T-cell (primary cell): ENCODE results near the gene HPS4. TPM values are rescaled to one million over a fixed set of nuclear protein-coding genes. Genes with fewer than 3 reads are reported as not detected.

Experiments used
- ATAC-seq, 4 experiments: fragments of 200-7000 bp in 3 of 4; fragments of 150-1000 bp in 1 of 4; cut with Tn5 transposase; replicated peaks in 1 of 4; 1 replicate in 3 of 4; 2 replicates in 1 of 4; pipeline ENCODE4 v1.10.0; 2021; ENCODE audit warnings: moderate library complexity in 3 of 4, mild to moderate bottlenecking in 2 of 4, moderate number of reproducible peaks in 1 of 4
- CTCF ChIA-PET, 2 donors: fragments of 300-600 bp; sonication (Branson Sonifier 250); formaldehyde crosslinking; loops; one replicate each; lab custom pipeline; 2022; ENCODE audit warnings: antibody characterized with exemption in 2 of 2; lab: Charles Lee
- POLR2A ChIA-PET, 2 donors: fragments of 300-600 bp; sonication (Branson Sonifier 250); formaldehyde crosslinking; loops; one replicate each; lab custom pipeline; 2022; ENCODE audit warnings: antibody characterized with exemption in 2 of 2; lab: Charles Lee
- DNase-seq, 35 experiments: peaks; one replicate each; pipeline versions ENCODE4 v3.0.0 to v3.0.0-alpha.2; 2013 to 2023
- H3K27ac ChIP-seq: one replicate; pipeline ENCODE4 v1.5.1; 2013; ENCODE audit warnings: low read length
- H3K27me3 ChIP-seq, 2 experiments: replicated peaks in 1 of 2; 1 replicate in 1 of 2; 2 replicates in 1 of 2; pipeline versions ENCODE4 v1.6.1 to v1.7.0; 2013; ENCODE audit warnings: low read length in 1 of 2, mixed read lengths in 1 of 2; ENCODE audit not compliant: control insufficient read depth in 2 of 2, insufficient read depth in 2 of 2; ENCODE audit errors: extremely low read depth in 1 of 2
- H3K36me3 ChIP-seq, 2 donors: 1 replicate in 1 of 2; 2 replicates in 1 of 2; pipeline versions ENCODE4 v1.6.1 to v1.7.0; 2013; ENCODE audit warnings: low read length in 1 of 2; ENCODE audit not compliant: control insufficient read depth in 2 of 2, insufficient read depth in 1 of 2; ENCODE audit errors: extremely low read depth in 1 of 2
- H3K4me1 ChIP-seq, 2 experiments: 1 replicate in 1 of 2; 2 replicates in 1 of 2; pipeline versions ENCODE4 v1.6.1 to v1.7.0; 2013; ENCODE audit warnings: low read length in 2 of 2, mixed read lengths in 1 of 2; ENCODE audit not compliant: insufficient read depth in 2 of 2, control insufficient read depth in 1 of 2; ENCODE audit errors: extremely low read depth in 1 of 2
- H3K4me3 ChIP-seq, 2 donors: 1 replicate in 1 of 2; 2 replicates in 1 of 2; pipeline versions ENCODE4 v1.5.1 to v1.7.0; 2013; ENCODE audit warnings: mild to moderate bottlenecking in 2 of 2, low read length in 1 of 2, moderate library complexity in 1 of 2; ENCODE audit not compliant: control insufficient read depth in 1 of 2; ENCODE audit errors: extremely low read depth in 1 of 2
- H3K9me3 ChIP-seq: 2 replicates; pipeline ENCODE4 v1.7.0; 2013
- H3K27ac Mint-ChIP-seq, 2 donors: one replicate each; pipeline ENCODE4 v1.8.0; 2020 to 2021; ENCODE audit warnings: mild to moderate bottlenecking in 2 of 2, mixed read lengths in 2 of 2
- H3K27me3 Mint-ChIP-seq, 2 donors: one replicate each; pipeline ENCODE4 v1.8.0; 2021 to 2022; ENCODE audit warnings: mixed read lengths in 2 of 2
- H3K36me3 Mint-ChIP-seq: one replicate; pipeline ENCODE4 v1.8.0; 2021; ENCODE audit warnings: mixed read lengths
- H3K4me1 Mint-ChIP-seq, 3 donors: one replicate each; pipeline ENCODE4 v1.8.0; 2020 to 2022; ENCODE audit warnings: mixed read lengths in 3 of 3, mild to moderate bottlenecking in 1 of 3
- H3K4me3 Mint-ChIP-seq, 3 donors: one replicate each; pipeline ENCODE4 v1.8.0; 2020 to 2022; ENCODE audit warnings: mild to moderate bottlenecking in 3 of 3, mixed read lengths in 3 of 3, moderate library complexity in 3 of 3
- H3K9me3 Mint-ChIP-seq, 3 donors: one replicate each; pipeline ENCODE4 v1.8.0; 2020 to 2022; ENCODE audit warnings: mixed read lengths in 3 of 3
- WGBS: methylation state at CpG from one replicate; pipeline ENCODE4 v1.1.5; 2013; ENCODE audit warnings: missing lambda C conversion rate; ENCODE audit not compliant: insufficient coverage; 5-methylcytosine and 5-hydroxymethylcytosine counted together
- total RNA-seq, 35 experiments: library from RNA in 6 of 35; stranded (reverse) in 6 of 35; fragments of 120-200 nt in 1 of 35; gene quantifications; one replicate each; pipeline versions ENCODE4 v1.2.1 to v1.2.4 and lab custom pipeline; 2013 to 2026

HPS4 gene
- total RNA-seq, 5 donors from 2014 or later (not counting 1 experiment from before 2014, with no cell fraction given) = 38.7 to 53.4 (median 50.0) TPM

DNA sequence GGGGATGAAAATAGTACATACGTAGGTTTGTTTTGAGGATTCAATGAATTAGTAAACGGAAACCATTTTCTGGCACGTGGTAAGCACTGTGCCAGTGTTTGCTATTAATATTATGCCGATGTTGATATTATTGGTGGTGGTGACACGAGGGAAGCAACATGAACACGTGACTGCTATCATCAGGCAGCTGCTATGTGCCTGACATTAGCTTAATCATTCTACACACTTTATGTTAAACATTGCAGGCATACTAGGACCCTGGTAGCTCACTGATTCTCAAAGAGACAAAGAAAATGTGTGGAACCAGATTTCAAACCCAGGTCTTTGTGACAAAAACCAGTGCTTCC lies 750 bp upstream of the HPS4 start:
- ChIA-PET CTCF (interaction anchor here (0.7 to 2.6 kb wide), 7 partner anchors 16 to 1435 kb away, joined by 3 to 15 read pairs (median 5); partner anchors contain the start of gene PITPNB (in 1 of the 2)), POLR2A (interaction anchor here (1.3 to 1.5 kb wide), 3 partner anchors 12 to 189 kb away, joined by 3 to 5 read pairs (median 4); no protein-coding TSS in a partner anchor)
- Histone ChIP-seq H3K4me1 (peaks cover 22 to 40% of the 10 kb centered on the region in 2 experiments), H3K27ac (peak overlapping the region; percentile 77), H3K9me3 (no peaks in the 10 kb centered on the region), H3K36me3 (peaks cover 0 to 26% of the 10 kb centered on the region in 2 donors), H3K4me3 (peak overlapping the region; percentile 79 to 93), H3K27me3 (no peaks in the 10 kb centered on the region)
- ATAC-seq (no peak), DNase-seq (peak in 11 of 35 experiments; percentile 6 to 63 (median 16))
- H3K36me3 Mint-ChIP-seq = peaks cover 26% of the 10 kb centered on the region
- no peaks in the 10 kb centered on the region for H3K9me3 Mint-ChIP-seq
- H3K4me3 Mint-ChIP-seq = peak overlapping the region; percentile 89 to 90 (median 89)
- no peaks in the 10 kb centered on the region for H3K27me3 Mint-ChIP-seq
- peak overlapping the region; percentile 93 to 95 for H3K27ac Mint-ChIP-seq
- H3K4me1 Mint-ChIP-seq = peaks cover 65 to 69% (median 69%) of the 10 kb centered on the region in 3 donors
- no CpG with 5 or more reads among the region's 6 CpGs for WGBS

DNA sequence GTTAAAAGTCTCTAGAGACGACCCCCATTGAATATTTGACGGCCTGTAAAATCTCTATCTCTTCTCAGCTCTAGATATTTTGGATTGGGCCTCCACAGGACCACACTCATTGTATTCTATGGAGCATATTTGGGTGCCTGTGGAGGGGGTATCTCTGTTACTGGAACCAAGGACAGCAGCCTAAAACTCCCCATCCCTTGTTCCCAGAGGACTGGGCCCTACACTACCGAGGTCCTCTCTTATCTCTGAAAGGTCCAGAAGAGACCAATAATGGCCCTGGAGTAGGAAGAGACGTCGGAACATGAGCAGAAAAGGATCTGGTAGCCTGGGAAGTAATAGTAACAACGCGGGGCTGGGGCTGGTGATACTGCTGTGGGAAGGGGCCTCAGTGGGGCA lies 542 bp downstream of the HPS4 start:
- H3K4me1 Mint-ChIP-seq = peaks cover 73 to 76% (median 75%) of the 10 kb centered on the region in 3 donors
- no peaks in the 10 kb centered on the region for H3K27me3 Mint-ChIP-seq
- peak overlapping the region; percentile 89 to 90 (median 89) for H3K4me3 Mint-ChIP-seq
- Histone ChIP-seq H3K4me3 (peak overlapping the region; percentile 83 to 93), H3K27me3 (no peaks in the 10 kb centered on the region), H3K4me1 (peaks cover 27 to 47% of the 10 kb centered on the region in 2 experiments), H3K36me3 (peaks cover 0 to 13% of the 10 kb centered on the region in 2 donors), H3K9me3 (no peaks in the 10 kb centered on the region), H3K27ac (peak overlapping the region; percentile 93)
- ATAC-seq (no peak), DNase-seq (no peak)
- ChIA-PET POLR2A (interaction anchor here (0.6 to 1.7 kb wide), 6 partner anchors 13 to 190 kb away, joined by 3 to 8 read pairs (median 4); no protein-coding TSS in a partner anchor), CTCF (interaction anchor here (0.8 to 2.6 kb wide), 7 partner anchors 18 to 191 kb away, joined by 3 to 15 read pairs (median 5); partner anchors contain the start of gene TFIP11 (in 1 of the 2))
- 0% methylated on average over 5 of the region's 7 CpGs for WGBS
- H3K27ac Mint-ChIP-seq = peak overlapping the region; percentile 89 to 95
- peaks cover 26% of the 10 kb centered on the region for H3K36me3 Mint-ChIP-seq
- H3K9me3 Mint-ChIP-seq = no peaks in the 10 kb centered on the region

DNA sequence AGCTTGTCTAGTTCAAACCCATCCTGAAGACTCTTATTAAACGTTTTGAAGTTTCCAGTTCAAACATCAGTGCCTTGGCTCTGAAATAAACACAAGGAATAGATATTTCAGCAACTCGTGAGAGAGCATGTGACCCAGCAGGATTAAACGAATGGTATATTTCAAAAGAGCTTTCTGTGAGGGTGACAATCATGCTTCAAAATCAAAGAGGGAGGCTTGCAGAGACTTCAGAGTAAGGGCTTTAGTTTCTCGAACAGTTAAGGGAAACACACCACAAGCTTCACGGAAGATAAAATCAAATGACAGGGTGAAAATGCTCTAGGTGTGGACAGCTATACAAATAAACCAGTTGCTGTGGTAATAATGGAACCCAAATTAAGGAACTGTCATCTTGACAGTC lies 1.4 kb downstream of the HPS4 start:
- H3K9me3 ChIP-seq = no peaks in the 10 kb centered on the region
- H3K4me1 ChIP-seq = peaks cover 27 to 47% of the 10 kb centered on the region in 2 experiments
- ChIA-PET CTCF (interaction anchor here in 1 of 2 donors (0.6 kb wide), 1 partner anchor 75 kb away, joined by 4 read pairs; no protein-coding TSS in a partner anchor), POLR2A (interaction anchor here in 1 of 2 donors (0.6 kb wide), 1 partner anchor 15 kb away, joined by 10 read pairs; no protein-coding TSS in a partner anchor)
- H3K27ac Mint-ChIP-seq = peak overlapping the region; percentile 89 to 95
- no CpG with 5 or more reads among the region's 5 CpGs for WGBS
- peaks cover 82 to 85% (median 82%) of the 10 kb centered on the region in 3 donors for H3K4me1 Mint-ChIP-seq
- H3K36me3 ChIP-seq = peaks cover 0 to 13% of the 10 kb centered on the region in 2 donors
- peaks cover 31% of the 10 kb centered on the region for H3K36me3 Mint-ChIP-seq
- H3K27me3 ChIP-seq = no peaks in the 10 kb centered on the region
- no peak overlapping the region for H3K4me3 ChIP-seq
- no peak overlapping the region for H3K27ac ChIP-seq
- H3K27me3 Mint-ChIP-seq = no peaks in the 10 kb centered on the region
- H3K4me3 Mint-ChIP-seq = peak overlapping the region; percentile 89 to 90 (median 89)
- ATAC-seq (no peak), DNase-seq (no peak)
- no peaks in the 10 kb centered on the region for H3K9me3 Mint-ChIP-seq

DNA sequence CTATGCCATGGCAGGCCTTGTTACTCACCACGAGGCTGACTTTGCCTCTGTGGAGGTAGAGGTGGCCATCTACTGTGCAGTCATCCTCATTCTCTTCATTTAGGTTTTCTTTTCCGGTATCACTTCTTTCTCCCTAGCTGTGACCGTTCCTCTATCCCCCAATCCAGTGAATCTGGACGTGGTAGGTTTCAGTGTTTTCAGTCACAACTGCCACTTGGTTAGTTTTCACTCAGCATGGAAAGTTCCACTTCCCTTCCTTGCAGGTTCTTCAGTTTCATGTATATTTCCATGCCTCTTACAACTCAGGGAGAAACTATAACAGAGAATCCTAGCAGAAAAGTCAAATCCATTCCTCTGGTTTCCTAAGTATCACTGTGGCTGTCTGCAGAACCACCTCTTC lies 1.9 kb downstream of the HPS4 start:
- H3K9me3 Mint-ChIP-seq = no peaks in the 10 kb centered on the region
- peaks cover 0 to 17% of the 10 kb centered on the region in 2 donors for H3K36me3 ChIP-seq
- peaks cover 27 to 47% of the 10 kb centered on the region in 2 experiments for H3K4me1 ChIP-seq
- H3K9me3 ChIP-seq = no peaks in the 10 kb centered on the region
- H3K4me3 ChIP-seq = no peak overlapping the region
- H3K27me3 Mint-ChIP-seq = no peaks in the 10 kb centered on the region
- H3K4me1 Mint-ChIP-seq = peaks cover 85 to 87% (median 85%) of the 10 kb centered on the region in 3 donors
- ATAC-seq = no peak
- CTCF ChIA-PET = no interaction called here
- H3K27ac ChIP-seq = no peak overlapping the region
- H3K36me3 Mint-ChIP-seq = peaks cover 36% of the 10 kb centered on the region
- H3K27me3 ChIP-seq = no peaks in the 10 kb centered on the region
- peak overlapping the region; percentile 89 to 90 (median 89) for H3K4me3 Mint-ChIP-seq
- 50% methylated on average over 2 of the region's 4 CpGs for WGBS
- peak overlapping the region; percentile 77 to 89 for H3K27ac Mint-ChIP-seq
- DNase-seq = no peak
- POLR2A ChIA-PET = no interaction called here

DNA sequence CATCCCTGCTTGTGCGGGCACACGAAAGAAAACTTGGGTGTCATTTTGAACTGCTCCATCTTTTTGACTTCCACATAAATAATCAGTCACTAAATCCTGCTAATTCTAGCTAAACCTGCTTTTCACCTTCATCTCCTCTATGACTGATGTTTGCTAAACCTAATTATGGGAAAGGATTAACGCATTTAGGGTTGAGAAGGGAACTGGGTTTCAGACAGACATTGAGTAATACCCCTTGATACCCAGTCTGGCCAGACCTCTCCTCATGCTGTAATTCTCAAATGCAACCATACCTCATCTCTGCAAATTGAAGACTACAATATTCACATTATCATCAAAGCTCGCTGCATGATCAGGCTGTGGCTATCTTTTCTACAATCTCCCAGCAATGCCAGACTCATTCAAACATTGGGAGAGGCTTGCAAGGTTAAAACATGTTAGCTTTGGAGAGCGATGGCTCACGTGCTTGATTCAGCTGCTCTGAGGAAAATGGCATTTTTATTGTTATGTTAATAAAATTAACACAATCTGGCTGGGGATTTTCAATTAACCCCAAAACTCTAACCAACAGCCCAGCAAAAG lies 2.4 kb downstream of the HPS4 start:
- peaks cover 0 to 22% of the 10 kb centered on the region in 2 donors for H3K36me3 ChIP-seq
- ChIA-PET POLR2A (no interaction called here), CTCF (no interaction called here)
- Mint-ChIP-seq H3K27me3 (no peaks in the 10 kb centered on the region), H3K27ac (peak overlapping the region; percentile 17 to 50), H3K4me3 (peak overlapping the region; percentile 37 to 90 (median 89)), H3K36me3 (peaks cover 37% of the 10 kb centered on the region), H3K9me3 (no peaks in the 10 kb centered on the region), H3K4me1 (peaks cover 84 to 87% (median 85%) of the 10 kb centered on the region in 3 donors)
- no peak for DNase-seq
- WGBS = 83% methylated on average over 1 of the region's 6 CpGs
- H3K27me3 ChIP-seq = no peaks in the 10 kb centered on the region
- H3K4me3 ChIP-seq = no peak overlapping the region
- no peaks in the 10 kb centered on the region for H3K9me3 ChIP-seq
- peaks cover 27 to 47% of the 10 kb centered on the region in 2 experiments for H3K4me1 ChIP-seq
- ATAC-seq = no peak
- no peak overlapping the region for H3K27ac ChIP-seq

DNA sequence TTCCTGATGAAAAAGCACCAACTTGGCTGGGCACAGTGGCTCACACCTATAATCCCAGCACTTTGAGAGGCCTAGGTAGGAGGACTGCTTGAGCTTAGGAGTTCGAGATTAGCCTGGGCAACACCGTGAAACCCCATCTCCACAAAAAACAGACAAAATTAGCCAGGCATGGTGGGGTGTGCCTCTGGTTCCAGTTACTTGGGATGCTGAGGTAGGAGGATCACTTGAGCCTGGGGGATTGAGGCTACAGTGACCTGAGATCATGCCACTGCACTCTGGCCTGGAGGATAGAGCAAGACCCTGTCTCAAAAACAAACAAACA lies 3.0 kb downstream of the HPS4 start:
- no peak overlapping the region for H3K4me3 ChIP-seq
- ATAC-seq (no peak), DNase-seq (no peak)
- H3K27me3 ChIP-seq = no peaks in the 10 kb centered on the region
- Mint-ChIP-seq H3K4me1 (peaks cover 78 to 80% (median 78%) of the 10 kb centered on the region in 3 donors), H3K27me3 (no peaks in the 10 kb centered on the region), H3K27ac (peak overlapping the region in 1 of 2 donors; percentile 34), H3K4me3 (peak overlapping the region; percentile 18 to 90 (median 69)), H3K36me3 (peaks cover 36% of the 10 kb centered on the region), H3K9me3 (no peaks in the 10 kb centered on the region)
- H3K36me3 ChIP-seq = peaks cover 0 to 27% of the 10 kb centered on the region in 2 donors
- ChIA-PET CTCF (no interaction called here), POLR2A (no interaction called here)
- H3K9me3 ChIP-seq = no peaks in the 10 kb centered on the region
- peaks cover 27 to 47% of the 10 kb centered on the region in 2 experiments for H3K4me1 ChIP-seq
- H3K27ac ChIP-seq = no peak overlapping the region
- no CpG with 5 or more reads among the region's 2 CpGs for WGBS
